Keratinocyte (primary cell): ENCODE results near the gene GREM2.

Experiments used
- CTCF ChIP-seq, 3 experiments: IDR thresholded peaks in 1 of 3; conservative IDR thresholded peaks in 1 of 3; optimal IDR thresholded peaks in 1 of 3; 2 replicates in 2 of 3; 3 replicates in 1 of 3; pipeline versions ENCODE3 to v1.5.1; 2011; ENCODE audit warnings: low read length in 3 of 3, mild to moderate bottlenecking in 3 of 3, moderate library complexity in 2 of 3, control low read depth in 1 of 3, inconsistent platforms in 1 of 3; ENCODE audit not compliant: insufficient read depth in 2 of 3; ENCODE audit errors: extremely low read depth in 1 of 3
- EZH2 ChIP-seq: IDR thresholded peaks from one replicate; pipeline ENCODE4 v1.6.1; 2012; ENCODE audit warnings: inconsistent platforms, mild to moderate bottlenecking, low read length, moderate library complexity

GRCh38 chr1:240649733-240650721 lies 38.1 kb upstream of the GREM2 start:
- TF ChIP-seq CTCF (optimal IDR thresholded peaks at IDR 0.05 in 1 of 3, IDR thresholded peaks at IDR 0.05 in 1 of 3, conservative IDR thresholded peaks at IDR 0.05 in 1 of 3; ENCODE audit: extremely low read depth in 1 of 3, insufficient read depth in 2 of 3, low read length in 3 of 3), result no peak
- no peak for TF ChIP-seq EZH2
